ENCODE results near the gene DYNAP.

Gene DYNAP

GRCh38 chr18:54630963-54631362 lies 39.9 kb downstream of the DYNAP start:
- H3K27me3 ChIP-seq (ENCODE audit: control insufficient read depth, insufficient read depth, low read length, poor library complexity, severe bottlenecking) = no peaks in the 10 kb centered on the region
- no peak overlapping the region for H3K4me3 ChIP-seq (ENCODE audit: insufficient read depth, low read depth, low read length)
- H3K36me3 ChIP-seq (ENCODE audit: control insufficient read depth, insufficient read depth, low read length) = no peaks in the 10 kb centered on the region
- H3K4me1 ChIP-seq (ENCODE audit: control insufficient read depth, insufficient read depth, low read length) = no peaks in the 10 kb centered on the region
- H3K27ac ChIP-seq (ENCODE audit: insufficient read depth, low read depth, low read length, poor library complexity, severe bottlenecking) = no peak overlapping the region
- H3K9me3 ChIP-seq (ENCODE audit: control insufficient read depth, low read length) = no peaks in the 10 kb centered on the region

DNA sequence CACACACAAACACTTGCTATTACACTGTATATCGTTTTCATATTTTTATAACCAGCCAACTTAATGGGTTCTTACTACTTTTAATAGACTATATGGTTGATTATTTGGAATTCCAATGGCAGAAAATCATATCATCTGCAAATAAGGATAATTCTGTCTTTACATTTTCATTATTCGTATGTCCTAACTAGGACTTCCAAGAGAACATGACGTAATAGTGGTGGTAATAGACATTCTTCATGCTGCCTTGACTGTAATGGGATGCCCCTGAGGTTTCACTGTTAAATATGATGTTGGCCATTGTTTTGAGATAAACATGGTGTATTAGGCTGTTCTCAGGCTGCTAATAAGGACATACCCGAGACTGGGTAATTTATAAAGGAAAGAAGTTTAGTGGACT lies 45.2 kb downstream of the DYNAP start:
- no peaks in the 10 kb centered on the region for H3K36me3 ChIP-seq (ENCODE audit: control insufficient read depth, insufficient read depth, low read length)
- WGBS, 2 experiments = 90 to 94% methylated on average over 3 of the region's 4 CpGs
- H3K4me3 ChIP-seq (ENCODE audit: insufficient read depth, low read depth, low read length) = no peak overlapping the region
- no peaks in the 10 kb centered on the region for H3K27me3 ChIP-seq (ENCODE audit: control insufficient read depth, insufficient read depth, low read length, poor library complexity, severe bottlenecking)
- no peak overlapping the region for H3K27ac ChIP-seq (ENCODE audit: insufficient read depth, low read depth, low read length, poor library complexity, severe bottlenecking)
- no peaks in the 10 kb centered on the region for H3K4me1 ChIP-seq (ENCODE audit: control insufficient read depth, insufficient read depth, low read length)
- H3K9me3 ChIP-seq (ENCODE audit: control insufficient read depth, low read length) = no peaks in the 10 kb centered on the region

DNA sequence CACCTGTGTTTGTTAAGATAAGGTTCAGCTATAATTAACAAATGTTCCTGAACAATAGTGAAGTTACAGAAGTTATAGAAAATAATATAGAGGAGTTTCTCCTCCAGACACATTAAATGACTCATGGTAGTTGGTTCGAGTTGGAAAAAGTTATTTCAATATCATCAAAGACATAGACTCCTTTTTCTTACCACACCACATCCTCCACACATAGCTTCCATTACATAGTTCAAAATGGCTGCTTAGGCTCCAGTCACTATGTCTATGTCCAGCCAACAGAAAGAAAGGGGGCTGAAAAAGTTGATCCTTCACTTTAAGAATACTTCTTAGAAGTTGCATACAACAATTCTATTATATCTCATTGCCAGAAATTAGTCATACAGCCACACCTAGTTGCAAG lies 50.7 kb downstream of the DYNAP start:
- Histone ChIP-seq H3K27ac (ENCODE audit: insufficient read depth, low read depth, low read length, poor library complexity, severe bottlenecking) (no peak overlapping the region), H3K9me3 (ENCODE audit: control insufficient read depth, low read length) (no peaks in the 10 kb centered on the region), H3K36me3 (ENCODE audit: control insufficient read depth, insufficient read depth, low read length) (no peaks in the 10 kb centered on the region), H3K27me3 (ENCODE audit: control insufficient read depth, insufficient read depth, low read length, poor library complexity, severe bottlenecking) (no peaks in the 10 kb centered on the region), H3K4me3 (ENCODE audit: insufficient read depth, low read depth, low read length) (no peak overlapping the region), H3K4me1 (ENCODE audit: control insufficient read depth, insufficient read depth, low read length) (no peaks in the 10 kb centered on the region)
- WGBS, 2 experiments = 73% methylated on average over 1 of the region's 1 CpG; no CpG with 5 or more reads in 1 of the 2 experiments

DNA sequence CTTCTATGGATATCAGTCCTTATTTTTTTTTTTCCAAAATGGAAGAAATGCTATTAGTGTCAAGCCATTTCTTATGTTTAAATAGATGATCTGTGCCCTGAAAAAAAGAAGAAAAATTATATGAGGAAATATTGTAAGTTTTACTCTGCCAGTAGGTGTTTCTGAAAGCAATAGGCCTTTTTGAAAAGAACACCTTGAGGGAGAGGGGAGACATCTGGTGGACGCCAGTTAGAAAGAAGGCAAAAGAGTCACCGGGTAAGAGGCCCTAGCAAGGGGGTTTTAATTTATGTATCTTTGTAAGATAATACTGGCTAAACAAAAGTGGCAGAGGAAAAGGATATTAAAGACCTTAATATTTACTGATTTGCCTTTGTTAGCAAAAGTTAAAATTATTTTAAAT lies 56.1 kb downstream of the DYNAP start:
- no peak overlapping the region for H3K4me3 ChIP-seq (ENCODE audit: insufficient read depth, low read depth, low read length)
- no peaks in the 10 kb centered on the region for H3K27me3 ChIP-seq (ENCODE audit: control insufficient read depth, insufficient read depth, low read length, poor library complexity, severe bottlenecking)
- H3K4me1 ChIP-seq (ENCODE audit: control insufficient read depth, insufficient read depth, low read length) = no peaks in the 10 kb centered on the region
- H3K36me3 ChIP-seq (ENCODE audit: control insufficient read depth, insufficient read depth, low read length) = no peaks in the 10 kb centered on the region
- no peaks in the 10 kb centered on the region for H3K9me3 ChIP-seq (ENCODE audit: control insufficient read depth, low read length)
- WGBS, 2 experiments = 10 to 18% methylated on average over 2 of the region's 2 CpGs
- no peak overlapping the region for H3K27ac ChIP-seq (ENCODE audit: insufficient read depth, low read depth, low read length, poor library complexity, severe bottlenecking)
